OCI-LY1 (cell line): ENCODE measurements around the gene GLDN.

Experiments
- EZH2 ChIP-seq: fragments of 200-600 bp; sonication (generic), shearing (Covaris generic); IDR thresholded peaks from 2 replicates; pipeline ENCODE4 v1.8.0; 2017; ENCODE audit warnings: borderline replicate concordance, mixed run types, mild to moderate bottlenecking, antibody characterized with exemption, low read length, moderate library complexity, mixed read lengths
- TF ChIP-seq, protein P1 (sequence below): fragments of 200-600 bp; sonication (generic), shearing (Covaris generic); IDR thresholded peaks from 2 replicates; pipeline ENCODE4 v1.5.1; 2017; ENCODE audit warnings: mild to moderate bottlenecking, antibody characterized with exemption, low read length, moderate library complexity, mixed read lengths

DNA sequence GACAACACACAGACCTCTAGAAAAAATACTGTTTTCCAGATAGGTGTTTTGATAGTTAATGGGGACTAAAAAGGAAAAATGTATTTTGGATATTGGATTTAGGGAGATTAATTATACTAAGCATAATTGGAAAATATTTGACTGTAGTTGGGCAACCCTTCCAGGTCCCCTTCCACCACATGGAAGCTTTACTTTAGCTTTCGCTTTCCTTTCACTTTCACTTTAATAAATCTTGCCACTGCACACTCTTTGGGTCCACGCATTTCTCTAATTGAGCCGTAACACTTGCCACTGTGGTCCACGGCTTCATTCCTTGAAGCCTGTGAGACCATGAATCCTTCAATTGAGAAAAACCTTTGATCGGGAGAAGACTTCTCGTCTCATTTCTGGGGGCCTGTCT, 15.5 kb downstream of the GLDN start:
- TF ChIP-seq, protein P1, sequence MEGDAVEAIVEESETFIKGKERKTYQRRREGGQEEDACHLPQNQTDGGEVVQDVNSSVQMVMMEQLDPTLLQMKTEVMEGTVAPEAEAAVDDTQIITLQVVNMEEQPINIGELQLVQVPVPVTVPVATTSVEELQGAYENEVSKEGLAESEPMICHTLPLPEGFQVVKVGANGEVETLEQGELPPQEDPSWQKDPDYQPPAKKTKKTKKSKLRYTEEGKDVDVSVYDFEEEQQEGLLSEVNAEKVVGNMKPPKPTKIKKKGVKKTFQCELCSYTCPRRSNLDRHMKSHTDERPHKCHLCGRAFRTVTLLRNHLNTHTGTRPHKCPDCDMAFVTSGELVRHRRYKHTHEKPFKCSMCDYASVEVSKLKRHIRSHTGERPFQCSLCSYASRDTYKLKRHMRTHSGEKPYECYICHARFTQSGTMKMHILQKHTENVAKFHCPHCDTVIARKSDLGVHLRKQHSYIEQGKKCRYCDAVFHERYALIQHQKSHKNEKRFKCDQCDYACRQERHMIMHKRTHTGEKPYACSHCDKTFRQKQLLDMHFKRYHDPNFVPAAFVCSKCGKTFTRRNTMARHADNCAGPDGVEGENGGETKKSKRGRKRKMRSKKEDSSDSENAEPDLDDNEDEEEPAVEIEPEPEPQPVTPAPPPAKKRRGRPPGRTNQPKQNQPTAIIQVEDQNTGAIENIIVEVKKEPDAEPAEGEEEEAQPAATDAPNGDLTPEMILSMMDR: no peak
- no peak for TF ChIP-seq EZH2
